GM12864 (cell line): ENCODE results near the gene PNPLA7.
A peak's percentile ranks its signal among the peaks of the same experiment; 100 is the strongest.

ENCODE experiments used
- DNase-seq: peaks from one replicate; pipeline ENCODE4 v3.0.0-alpha.2; 2011; ENCODE audit warnings: low read depth
- H3K4me3 ChIP-seq: 2 replicates; pipeline ENCODE4 v1.5.1; 2011; ENCODE audit warnings: mild to moderate bottlenecking, low read depth, low read length, control low read depth
- TF ChIP-seq, protein P1 (sequence below): IDR thresholded peaks from 2 replicates; pipeline ENCODE4 v1.5.1; 2011; ENCODE audit warnings: low read depth, mild to moderate bottlenecking, moderate library complexity, low read length, control low read depth, inconsistent platforms; ENCODE audit errors: missing control alignments

Gene PNPLA7

DNA sequence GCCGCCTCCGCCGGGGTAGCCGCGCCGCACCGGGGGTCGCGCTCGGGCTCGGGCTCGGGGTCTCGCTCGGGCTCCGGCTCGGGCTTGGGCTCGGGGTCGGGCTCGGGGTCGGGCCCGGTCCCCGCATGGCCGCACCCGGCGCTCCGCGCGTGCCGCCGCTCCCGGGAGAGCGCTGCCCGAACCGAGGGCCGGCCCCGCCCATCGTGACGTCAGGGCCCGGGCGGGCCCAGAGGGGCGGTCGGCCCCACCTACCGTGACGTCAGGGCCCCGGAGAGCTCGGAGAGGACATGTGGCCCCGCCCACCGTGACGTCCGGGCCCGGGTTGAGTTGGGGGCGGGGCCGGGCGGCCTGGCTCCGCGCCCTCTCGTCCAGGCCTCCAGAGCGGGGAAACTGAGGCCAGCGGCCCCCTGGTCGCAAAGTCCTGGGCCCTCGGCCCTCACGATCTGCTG lies 91.0 kb downstream of the PNPLA7 start, which contains the start of gene NSMF:
Gene NSMF, minus strand, starts transcription at position 183 of the 449 bp plus-strand sequence. CDS start 232 bp downstream, outside the sequence.
- DNase-seq: peak; percentile 49
- H3K4me3 ChIP-seq: peak within 1 kb of the TSS; percentile 77
- TF ChIP-seq, protein P1, sequence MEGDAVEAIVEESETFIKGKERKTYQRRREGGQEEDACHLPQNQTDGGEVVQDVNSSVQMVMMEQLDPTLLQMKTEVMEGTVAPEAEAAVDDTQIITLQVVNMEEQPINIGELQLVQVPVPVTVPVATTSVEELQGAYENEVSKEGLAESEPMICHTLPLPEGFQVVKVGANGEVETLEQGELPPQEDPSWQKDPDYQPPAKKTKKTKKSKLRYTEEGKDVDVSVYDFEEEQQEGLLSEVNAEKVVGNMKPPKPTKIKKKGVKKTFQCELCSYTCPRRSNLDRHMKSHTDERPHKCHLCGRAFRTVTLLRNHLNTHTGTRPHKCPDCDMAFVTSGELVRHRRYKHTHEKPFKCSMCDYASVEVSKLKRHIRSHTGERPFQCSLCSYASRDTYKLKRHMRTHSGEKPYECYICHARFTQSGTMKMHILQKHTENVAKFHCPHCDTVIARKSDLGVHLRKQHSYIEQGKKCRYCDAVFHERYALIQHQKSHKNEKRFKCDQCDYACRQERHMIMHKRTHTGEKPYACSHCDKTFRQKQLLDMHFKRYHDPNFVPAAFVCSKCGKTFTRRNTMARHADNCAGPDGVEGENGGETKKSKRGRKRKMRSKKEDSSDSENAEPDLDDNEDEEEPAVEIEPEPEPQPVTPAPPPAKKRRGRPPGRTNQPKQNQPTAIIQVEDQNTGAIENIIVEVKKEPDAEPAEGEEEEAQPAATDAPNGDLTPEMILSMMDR: no peak

DNA sequence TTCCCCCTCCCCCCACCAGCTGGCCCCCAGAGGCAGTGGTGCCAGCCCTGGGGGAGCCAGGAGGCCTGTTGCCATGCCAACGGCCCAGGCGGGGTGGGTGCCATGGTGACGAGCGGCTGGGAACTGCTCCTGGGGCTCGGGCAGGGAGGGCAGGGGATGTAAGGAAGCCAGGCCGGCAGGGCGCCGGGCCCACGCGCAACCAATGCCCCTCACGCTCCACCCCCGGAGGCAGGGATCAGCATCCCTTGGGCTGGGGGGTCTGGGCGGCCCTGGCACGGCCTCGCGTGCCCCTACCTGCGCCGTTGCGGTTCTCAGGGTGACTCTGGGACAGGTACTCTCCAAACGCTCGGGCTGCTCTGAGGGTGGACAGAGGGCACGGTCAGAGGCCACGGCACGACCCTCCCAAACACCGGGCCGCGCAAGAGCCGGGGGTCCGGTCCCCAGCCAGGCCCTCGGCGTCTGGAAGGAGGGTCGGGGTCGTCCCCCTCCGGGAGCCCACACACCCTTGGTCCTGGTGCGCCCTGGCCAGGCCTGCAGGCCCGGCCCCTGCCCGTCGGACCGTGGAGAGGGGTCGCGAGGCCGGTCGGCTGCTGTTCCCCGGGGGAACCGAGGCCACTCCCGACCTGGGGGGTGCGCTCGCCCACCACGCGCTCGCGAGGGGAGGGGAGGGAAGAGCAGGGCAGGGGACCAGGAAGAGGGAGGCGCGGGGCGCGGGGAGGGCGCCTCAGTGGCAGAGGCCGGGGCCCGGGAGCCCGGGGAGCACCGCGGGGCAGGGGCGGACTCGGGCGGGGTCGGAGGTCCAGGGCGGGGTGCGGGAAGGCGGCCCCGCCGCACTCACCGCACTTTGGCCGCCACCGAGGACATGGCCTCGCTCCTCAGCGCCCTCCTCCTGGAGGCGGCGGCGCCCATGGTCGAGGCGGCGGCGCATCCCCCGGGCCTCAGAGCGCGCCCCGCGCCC lies 91.7 kb downstream of the PNPLA7 start:
- no peak for DNase-seq
- TF ChIP-seq, protein P1: no peak
- peak overlapping the region; percentile 77 for H3K4me3 ChIP-seq

DNA sequence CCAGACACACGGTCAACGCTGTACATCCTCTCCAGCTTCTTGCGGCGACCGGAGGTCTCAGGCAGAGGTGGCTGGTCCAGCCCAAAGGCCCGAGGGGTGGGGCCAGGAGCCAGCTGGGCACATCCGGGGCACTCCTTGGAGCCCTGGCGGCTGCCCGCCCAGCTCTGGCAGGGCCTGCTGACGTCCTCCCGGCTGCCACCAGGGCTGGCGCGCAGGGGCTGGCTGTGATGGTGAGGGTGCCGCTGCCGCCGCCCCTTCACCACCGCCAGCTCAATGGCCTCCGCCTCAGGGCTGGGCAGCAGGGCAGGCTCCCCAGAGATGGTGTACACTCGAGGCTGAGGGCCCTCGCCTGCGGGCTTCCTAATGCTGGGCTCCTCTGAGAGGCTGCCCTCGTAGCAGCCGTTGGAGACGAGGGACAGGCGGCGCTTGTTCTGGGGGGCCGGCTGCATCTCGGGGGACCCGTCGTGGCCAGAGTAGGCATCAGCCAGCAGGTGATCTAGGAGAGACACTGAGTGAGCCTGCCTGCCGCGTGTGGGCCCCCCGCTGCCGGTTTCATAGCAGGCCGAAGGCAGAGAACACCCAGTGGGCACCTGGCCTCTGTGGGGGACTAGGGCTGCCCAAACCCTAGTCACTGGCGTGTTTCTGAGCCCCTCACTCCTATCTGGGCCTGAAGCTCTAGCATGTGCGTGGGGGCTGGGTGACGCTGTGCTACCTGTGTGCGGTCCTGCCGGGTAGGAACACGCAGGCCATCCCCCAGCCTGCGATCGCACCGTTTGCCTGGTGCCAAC lies 92.6 kb downstream of the PNPLA7 start:
- H3K4me3 ChIP-seq: peak overlapping the region; percentile 77
- no peak for DNase-seq
- TF ChIP-seq, protein P1: no peak

DNA sequence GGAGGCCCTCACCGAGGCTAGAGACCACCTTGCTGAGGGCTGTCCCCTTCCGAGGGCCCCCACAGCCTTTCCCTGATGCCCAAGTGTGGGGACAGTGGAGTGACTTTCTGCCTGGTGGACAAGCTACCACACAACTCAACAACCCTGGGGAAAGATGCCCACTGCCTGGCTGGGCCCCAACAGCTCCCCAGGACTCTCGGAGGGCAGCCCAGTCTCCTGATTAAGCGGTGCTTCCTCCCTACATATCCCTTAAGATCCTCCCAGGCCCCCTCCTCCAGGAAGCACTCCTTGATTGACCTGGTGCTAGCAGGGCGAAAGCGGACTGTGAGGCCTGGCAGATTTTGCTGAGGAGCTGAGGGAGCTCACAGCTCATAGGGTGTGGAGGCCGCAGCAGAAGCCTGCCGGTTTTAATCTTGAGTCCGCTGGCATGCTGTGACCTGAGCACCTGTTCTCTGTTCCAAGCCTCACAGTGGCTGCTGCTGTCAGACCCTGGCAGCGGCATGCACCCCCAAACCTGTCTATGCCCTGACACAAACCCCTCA lies 93.3 kb downstream of the PNPLA7 start:
- DNase-seq: no peak
- H3K4me3 ChIP-seq: no peak overlapping the region
- TF ChIP-seq, protein P1: no peak

DNA sequence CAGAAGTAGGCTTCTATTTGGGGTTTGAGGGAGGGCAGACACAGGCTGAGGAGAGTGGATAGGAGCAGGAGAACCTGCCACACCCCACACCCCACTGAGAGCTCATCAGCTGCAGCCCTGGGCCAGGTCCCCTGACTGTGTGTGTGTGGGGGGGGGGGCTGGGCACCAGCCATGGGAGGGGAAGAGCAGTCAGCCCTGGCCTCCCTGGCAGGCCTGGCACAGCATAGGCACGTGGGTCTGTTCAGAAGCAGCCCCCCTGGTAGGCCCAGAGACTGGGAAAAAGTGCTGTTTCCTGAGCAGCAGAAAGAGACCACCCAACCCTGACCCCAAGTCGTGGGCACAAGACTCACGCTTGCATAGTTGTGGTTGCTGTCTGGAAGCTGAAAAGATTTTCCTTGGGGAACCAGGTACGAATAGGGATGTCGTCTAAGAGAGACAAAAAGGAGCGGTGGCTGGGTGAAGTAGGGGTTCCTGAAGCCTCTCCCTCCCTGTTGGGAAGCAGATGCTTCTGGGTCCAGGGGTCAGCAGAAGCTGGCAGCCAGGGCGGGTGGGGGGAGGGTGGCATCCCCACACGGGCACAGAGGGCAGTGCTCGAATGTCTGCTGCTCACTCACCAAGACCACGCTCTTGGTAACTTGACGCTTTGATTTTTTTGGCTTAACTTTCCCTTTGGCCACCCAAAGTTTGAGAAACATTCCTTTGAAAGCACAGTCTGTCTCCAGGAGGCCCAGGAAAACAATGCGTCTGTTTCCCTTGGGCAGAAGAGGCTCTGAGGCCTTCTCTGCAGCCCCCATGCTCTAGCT lies 93.9 kb downstream of the PNPLA7 start:
- no peak overlapping the region for H3K4me3 ChIP-seq
- DNase-seq: no peak
- TF ChIP-seq, protein P1: no peak

DNA sequence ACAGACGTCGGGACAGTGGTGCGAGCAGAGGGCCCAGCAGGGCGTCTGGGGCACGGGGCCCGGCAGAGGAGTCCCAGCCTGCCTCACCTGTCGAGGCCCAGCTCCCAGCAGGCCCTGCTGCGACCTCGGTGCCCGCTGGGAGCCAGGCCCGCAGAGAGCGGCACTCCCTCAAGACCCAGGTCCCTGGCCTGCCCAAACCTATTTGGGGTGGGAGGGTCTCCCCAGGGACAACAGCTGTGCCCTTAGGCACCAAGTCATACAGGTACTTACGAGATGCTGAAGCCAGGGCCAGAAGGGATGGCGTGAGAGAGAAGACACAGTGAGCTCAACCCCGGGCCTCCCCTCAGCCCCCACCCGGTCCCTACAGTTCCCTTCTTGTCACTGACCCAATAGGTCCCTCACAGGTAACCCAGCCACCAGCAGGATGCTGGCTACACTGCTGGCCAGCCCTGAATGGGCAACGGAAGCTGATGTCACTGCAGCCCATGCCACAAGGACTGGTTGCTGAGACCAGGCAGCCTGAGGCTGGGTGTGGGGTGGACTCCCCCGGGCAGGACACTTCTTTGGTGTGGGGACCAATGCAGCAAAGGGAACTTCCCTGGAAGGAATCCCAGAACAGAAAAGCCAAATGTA lies 94.7 kb downstream of the PNPLA7 start:
- no peak overlapping the region for H3K4me3 ChIP-seq
- TF ChIP-seq, protein P1: no peak
- no peak for DNase-seq
